GM13976 (cell line): ENCODE results near the gene NEGR1.

Experiments
- DNase-seq: peaks from one replicate; pipeline ENCODE4 v3.0.0; 2012; ENCODE audit warnings: low spot score
- in situ Hi-C: fragments of 300-500 bp; cut with MboI; formaldehyde crosslinking; loops from one replicate; pipeline ENCODE4 v1.12.0; 2022; ENCODE audit warnings: low sequenced_read_pairs, mixed read lengths, inconsistent platforms; ENCODE audit not compliant: unreplicated experiment
- TF ChIP-seq, protein P1 (sequence below): IDR thresholded peaks from 2 replicates; pipeline ENCODE4 v1.5.1; 2012; ENCODE audit warnings: borderline replicate concordance, mild to moderate bottlenecking; ENCODE audit not compliant: insufficient read depth; ENCODE audit errors: extremely low read depth, missing control alignments, control extremely low read depth

The NEGR1 gene

DNA sequence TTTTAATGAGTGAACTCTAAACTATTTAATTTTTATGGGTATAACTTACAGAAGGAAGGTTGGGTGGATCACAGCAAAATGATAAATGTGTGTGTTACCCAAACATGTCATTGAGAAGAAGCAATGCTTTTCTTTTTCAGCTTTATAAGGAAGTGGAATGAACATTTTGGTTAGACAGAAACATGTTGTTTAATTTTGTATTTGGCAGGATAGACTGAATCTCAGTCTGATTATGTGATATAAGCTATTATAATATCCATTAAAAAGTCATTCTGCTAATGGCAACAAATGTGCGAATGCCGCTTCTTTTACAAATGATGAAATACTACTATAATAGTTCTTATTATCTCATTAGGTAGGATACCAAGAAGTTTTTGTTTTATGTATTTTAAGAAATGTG, 919.6 kb downstream of the NEGR1 start:
- TF ChIP-seq, protein P1, sequence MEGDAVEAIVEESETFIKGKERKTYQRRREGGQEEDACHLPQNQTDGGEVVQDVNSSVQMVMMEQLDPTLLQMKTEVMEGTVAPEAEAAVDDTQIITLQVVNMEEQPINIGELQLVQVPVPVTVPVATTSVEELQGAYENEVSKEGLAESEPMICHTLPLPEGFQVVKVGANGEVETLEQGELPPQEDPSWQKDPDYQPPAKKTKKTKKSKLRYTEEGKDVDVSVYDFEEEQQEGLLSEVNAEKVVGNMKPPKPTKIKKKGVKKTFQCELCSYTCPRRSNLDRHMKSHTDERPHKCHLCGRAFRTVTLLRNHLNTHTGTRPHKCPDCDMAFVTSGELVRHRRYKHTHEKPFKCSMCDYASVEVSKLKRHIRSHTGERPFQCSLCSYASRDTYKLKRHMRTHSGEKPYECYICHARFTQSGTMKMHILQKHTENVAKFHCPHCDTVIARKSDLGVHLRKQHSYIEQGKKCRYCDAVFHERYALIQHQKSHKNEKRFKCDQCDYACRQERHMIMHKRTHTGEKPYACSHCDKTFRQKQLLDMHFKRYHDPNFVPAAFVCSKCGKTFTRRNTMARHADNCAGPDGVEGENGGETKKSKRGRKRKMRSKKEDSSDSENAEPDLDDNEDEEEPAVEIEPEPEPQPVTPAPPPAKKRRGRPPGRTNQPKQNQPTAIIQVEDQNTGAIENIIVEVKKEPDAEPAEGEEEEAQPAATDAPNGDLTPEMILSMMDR, result no peak
- in situ Hi-C loops, result no loop called here
- no peak for DNase-seq

DNA sequence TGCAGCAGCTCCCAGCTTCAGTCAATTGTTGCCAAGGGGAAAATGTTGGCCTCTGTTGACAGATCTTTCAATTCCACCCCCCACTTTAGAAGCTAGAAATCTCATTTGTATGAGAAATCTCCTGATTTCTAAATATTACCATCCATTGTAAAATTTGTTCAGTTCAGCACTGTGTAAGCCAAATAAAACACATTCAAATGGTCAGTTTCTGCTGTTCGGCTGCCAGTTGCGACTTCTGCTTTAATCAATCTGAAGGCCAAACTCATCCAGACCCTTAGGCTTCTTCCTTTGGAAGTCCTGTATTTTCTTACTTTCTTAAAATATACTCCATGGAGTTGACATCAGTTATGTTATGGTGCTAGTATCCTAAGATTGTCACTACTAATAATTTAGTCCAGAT, 920.3 kb downstream of the NEGR1 start:
- in situ Hi-C loops, result no loop called here
- TF ChIP-seq, protein P1, result no peak

DNA sequence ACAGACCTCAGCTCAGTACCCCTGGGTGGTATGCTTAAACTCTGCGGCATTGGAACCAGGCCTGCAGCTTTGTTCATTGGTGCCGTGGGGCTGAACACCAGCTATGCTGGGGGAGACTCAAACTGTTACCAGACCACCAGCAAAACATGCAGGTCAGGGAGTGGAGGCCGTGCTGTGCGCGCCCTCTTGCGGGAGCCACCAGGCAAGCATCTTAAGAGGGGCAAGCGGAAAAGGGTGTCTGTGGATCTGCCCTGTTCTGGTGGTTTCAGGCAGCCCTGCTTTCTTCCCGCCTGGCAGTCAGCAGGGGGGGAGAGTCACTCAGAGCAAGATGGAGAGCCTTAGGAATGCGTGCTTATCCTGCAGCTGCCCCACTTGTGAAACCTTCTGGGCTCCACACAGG, 924.6 kb downstream of the NEGR1 start:
- TF ChIP-seq, protein P1, result no peak
- DNase-seq, result no peak
- in situ Hi-C loops, result no loop called here

More for the DNA sequence above, 920.3 kb downstream of the NEGR1 start:
- DNase-seq, result no peak

DNA sequence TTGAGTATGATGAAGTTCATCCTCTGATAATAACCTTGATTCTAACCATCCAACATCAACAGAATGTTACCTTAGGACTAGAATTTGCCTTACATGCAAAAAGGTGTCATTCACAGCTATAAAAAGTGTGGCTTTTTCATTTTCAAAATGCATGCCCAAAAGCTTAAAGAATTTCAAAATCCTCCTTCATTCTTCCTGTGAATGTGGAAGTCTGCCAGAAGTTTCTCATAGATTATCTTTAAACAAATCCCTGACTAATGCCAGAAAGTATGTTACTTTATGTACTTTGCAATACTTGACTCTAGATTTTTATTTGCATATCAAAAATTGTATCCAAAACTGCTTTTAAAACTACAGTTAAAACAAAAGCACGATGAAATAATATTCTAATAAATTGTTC, 930.9 kb downstream of the NEGR1 start:
- TF ChIP-seq, protein P1, result no peak
- no peak for DNase-seq
- in situ Hi-C loops, result no loop called here

DNA sequence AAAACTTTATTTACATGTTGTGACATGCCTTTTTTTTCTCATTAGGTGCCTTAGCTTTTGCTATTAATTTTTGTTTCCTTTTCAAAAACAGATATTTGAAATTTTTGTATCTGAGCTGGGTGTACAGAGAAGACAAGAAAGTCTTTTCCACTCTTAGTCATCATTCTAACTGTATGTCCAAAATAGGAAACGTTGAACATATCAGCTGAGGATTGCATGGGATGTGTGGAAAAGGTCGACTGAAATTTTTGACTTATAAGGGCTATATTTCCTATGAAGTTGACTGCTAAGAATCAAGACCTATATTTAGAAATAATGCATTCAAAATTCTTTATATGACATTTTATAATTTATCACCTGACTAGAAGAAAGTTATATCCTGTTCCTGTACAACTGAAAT, 931.5 kb downstream of the NEGR1 start:
- no peak for DNase-seq
- in situ Hi-C loops, result no loop called here
- TF ChIP-seq, protein P1, result no peak

DNA sequence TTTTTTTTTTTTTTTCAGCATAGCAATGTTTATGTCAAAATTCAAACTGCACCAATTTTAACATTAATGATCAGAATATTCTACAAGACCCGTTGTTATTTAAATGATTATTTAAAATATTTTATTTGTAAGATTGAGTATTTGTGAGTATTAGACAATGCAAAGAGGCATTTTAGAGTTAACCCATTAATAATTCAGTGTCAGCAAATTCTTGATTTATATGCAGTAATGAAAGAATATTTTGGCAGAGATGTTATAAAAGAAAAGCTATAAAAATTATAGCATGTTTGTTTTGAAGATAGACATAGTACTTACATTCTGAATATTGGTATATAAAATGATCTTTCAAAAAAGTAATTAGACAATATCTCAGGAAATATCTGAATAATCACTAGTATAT, 932.0 kb downstream of the NEGR1 start:
- TF ChIP-seq, protein P1, result no peak
- no peak for DNase-seq
- in situ Hi-C loops, result no loop called here
